ENCODE measurements around the gene THAP2.

The THAP2 gene

DNA sequence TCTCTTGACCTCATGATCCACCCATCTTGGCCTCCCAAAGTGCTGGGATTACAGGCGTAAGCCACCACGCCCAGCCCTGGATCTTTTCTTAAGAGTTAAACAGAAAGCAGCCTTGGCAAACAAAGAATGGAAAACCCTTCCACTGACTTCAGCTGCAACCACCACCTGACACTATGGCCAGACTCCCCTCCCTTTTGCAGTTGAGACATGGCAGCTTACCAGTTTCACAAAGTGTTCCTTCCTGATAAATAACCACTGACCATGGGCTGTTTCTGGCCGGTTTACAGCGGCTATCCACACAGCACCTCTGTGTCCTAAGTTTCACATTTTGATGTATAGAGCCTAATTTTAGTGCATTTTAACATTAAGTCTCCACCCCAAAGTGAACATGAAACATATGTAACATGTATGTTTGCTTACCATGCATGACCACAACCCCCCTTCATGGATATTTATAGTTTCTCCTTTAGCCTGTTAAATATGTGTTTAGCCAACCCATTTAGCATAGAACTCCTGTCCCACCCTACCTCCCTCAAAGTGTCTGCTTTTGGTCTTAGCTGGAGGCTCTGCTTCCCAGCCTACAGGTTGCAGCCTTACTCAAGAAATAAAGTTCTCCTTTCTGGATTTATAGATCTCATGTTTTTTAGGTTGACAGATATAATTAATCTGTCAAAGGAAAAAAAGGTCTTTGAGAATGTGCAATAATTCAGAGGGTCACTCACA is 57.8 kb downstream of the THAP2 start:
- H3K9me3 ChIP-seq (ENCODE audit: control insufficient read depth in 1 of 2, low read length in 2 of 2), result no peaks in the 10 kb centered on the region
- no peaks in the 10 kb centered on the region for H3K4me1 ChIP-seq (ENCODE audit: control insufficient read depth in 1 of 2, insufficient read depth in 2 of 2, low read length in 2 of 2)
- H3K9ac ChIP-seq (ENCODE audit: low read depth in 1 of 2, low read length in 2 of 2), result no peak overlapping the region
- H3K27ac ChIP-seq (ENCODE audit: low read depth, low read length), result no peak overlapping the region
- no peak overlapping the region for H3K4me3 ChIP-seq (ENCODE audit: low read depth in 1 of 2, low read length in 2 of 2)
- no peaks in the 10 kb centered on the region for H3K36me3 ChIP-seq (ENCODE audit: control insufficient read depth in 1 of 2, insufficient read depth in 2 of 2, low read length in 2 of 2)
- H3K27me3 ChIP-seq (ENCODE audit: control insufficient read depth in 1 of 2, insufficient read depth in 2 of 2, low read length in 2 of 2), result no peaks in the 10 kb centered on the region

DNA sequence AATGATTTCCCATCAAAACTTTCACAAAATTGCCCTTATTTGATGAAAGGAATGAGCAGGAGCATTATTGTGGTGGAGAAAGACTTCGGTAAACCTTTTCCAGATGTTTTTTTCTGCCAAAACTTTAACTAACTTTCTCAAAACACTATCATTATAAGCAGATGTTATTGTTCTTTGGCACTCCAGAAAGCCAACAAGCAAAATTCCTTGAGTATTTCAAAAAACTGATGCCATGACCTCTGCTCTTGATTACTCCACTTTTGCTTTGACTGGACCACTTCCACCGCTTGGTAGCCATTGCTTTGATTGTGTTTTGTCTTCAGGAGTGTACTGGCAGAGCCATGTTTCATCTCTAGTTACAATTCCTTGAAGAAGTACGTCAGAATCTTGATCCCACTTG is 60.9 kb downstream of the THAP2 start:
- Histone ChIP-seq H3K27me3 (ENCODE audit: control insufficient read depth in 1 of 2, insufficient read depth in 2 of 2, low read length in 2 of 2) (no peaks in the 10 kb centered on the region), H3K9ac (ENCODE audit: low read depth in 1 of 2, low read length in 2 of 2) (no peak overlapping the region), H3K27ac (ENCODE audit: low read depth, low read length) (no peak overlapping the region), H3K36me3 (ENCODE audit: control insufficient read depth in 1 of 2, insufficient read depth in 2 of 2, low read length in 2 of 2) (no peaks in the 10 kb centered on the region), H3K4me1 (ENCODE audit: control insufficient read depth in 1 of 2, insufficient read depth in 2 of 2, low read length in 2 of 2) (no peaks in the 10 kb centered on the region), H3K4me3 (ENCODE audit: low read depth in 1 of 2, low read length in 2 of 2) (no peak overlapping the region), H3K9me3 (ENCODE audit: control insufficient read depth in 1 of 2, low read length in 2 of 2) (no peaks in the 10 kb centered on the region)

DNA sequence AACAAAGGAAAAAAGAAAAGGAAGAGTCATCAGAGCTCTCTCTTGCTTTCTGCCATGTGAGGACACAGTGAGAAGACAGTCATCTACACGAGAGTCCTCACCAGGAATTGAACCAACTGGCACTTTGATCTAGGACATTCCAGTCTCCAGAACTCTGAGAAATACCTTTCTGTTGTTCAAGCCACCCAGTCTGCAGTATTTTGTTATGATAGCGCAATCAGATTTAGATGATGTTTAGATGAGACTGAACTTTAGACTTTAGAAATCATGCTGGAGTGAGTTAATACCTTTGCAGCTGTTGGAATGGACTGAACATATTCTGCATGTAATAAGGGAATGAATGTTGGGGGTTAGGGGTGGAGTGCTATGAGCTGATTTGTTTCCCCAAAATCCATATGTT is 62.4 kb downstream of the THAP2 start:
- no peaks in the 10 kb centered on the region for H3K4me1 ChIP-seq (ENCODE audit: control insufficient read depth in 1 of 2, insufficient read depth in 2 of 2, low read length in 2 of 2)
- no peaks in the 10 kb centered on the region for H3K27me3 ChIP-seq (ENCODE audit: control insufficient read depth in 1 of 2, insufficient read depth in 2 of 2, low read length in 2 of 2)
- no peak overlapping the region for H3K4me3 ChIP-seq (ENCODE audit: low read depth in 1 of 2, low read length in 2 of 2)
- H3K27ac ChIP-seq (ENCODE audit: low read depth, low read length), result no peak overlapping the region
- no peaks in the 10 kb centered on the region for H3K9me3 ChIP-seq (ENCODE audit: control insufficient read depth in 1 of 2, low read length in 2 of 2)
- H3K9ac ChIP-seq (ENCODE audit: low read depth in 1 of 2, low read length in 2 of 2), result no peak overlapping the region
- no peaks in the 10 kb centered on the region for H3K36me3 ChIP-seq (ENCODE audit: control insufficient read depth in 1 of 2, insufficient read depth in 2 of 2, low read length in 2 of 2)

DNA sequence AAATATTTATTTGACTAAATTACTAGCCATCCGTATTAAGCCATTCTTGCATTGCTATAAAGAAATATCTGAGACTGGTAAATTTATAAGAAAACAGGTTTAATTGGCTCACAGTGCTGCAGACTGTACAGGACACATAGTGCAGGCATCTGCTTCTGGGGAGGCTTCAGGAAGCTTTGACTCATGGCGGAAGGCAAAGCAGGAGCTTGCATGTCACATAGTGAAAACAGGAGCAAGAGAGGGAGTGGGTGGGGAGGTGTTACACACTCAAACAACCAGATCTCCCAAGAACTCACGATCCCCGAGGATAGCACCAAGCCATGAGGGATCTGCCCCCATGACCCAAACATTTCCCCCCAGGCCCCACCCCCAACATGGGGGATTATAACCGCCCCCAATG is 63.9 kb downstream of the THAP2 start:
- no peaks in the 10 kb centered on the region for H3K4me1 ChIP-seq (ENCODE audit: control insufficient read depth in 1 of 2, insufficient read depth in 2 of 2, low read length in 2 of 2)
- no peak overlapping the region for H3K4me3 ChIP-seq (ENCODE audit: low read depth in 1 of 2, low read length in 2 of 2)
- no peak overlapping the region for H3K27ac ChIP-seq (ENCODE audit: low read depth, low read length)
- H3K9ac ChIP-seq (ENCODE audit: low read depth in 1 of 2, low read length in 2 of 2), result no peak overlapping the region
- no peaks in the 10 kb centered on the region for H3K36me3 ChIP-seq (ENCODE audit: control insufficient read depth in 1 of 2, insufficient read depth in 2 of 2, low read length in 2 of 2)
- no peaks in the 10 kb centered on the region for H3K27me3 ChIP-seq (ENCODE audit: control insufficient read depth in 1 of 2, insufficient read depth in 2 of 2, low read length in 2 of 2)
- H3K9me3 ChIP-seq (ENCODE audit: control insufficient read depth in 1 of 2, low read length in 2 of 2), result no peaks in the 10 kb centered on the region

Data from duodenal mucosa (tissue), 2 donors.